Ureter (tissue), 1 donor: ENCODE results near the gene NPPB. TPM values are rescaled to one million over a fixed set of nuclear protein-coding genes. Genes with fewer than 3 reads are reported as not detected.

Experiments used
- DNase-seq: peaks from one replicate; pipeline ENCODE4 v3.0.0-alpha.2; 2020; ENCODE audit warnings: low spot score
- total RNA-seq: library from RNA; stranded (reverse); gene quantifications from one replicate; pipeline ENCODE4 v1.2.4, GENCODE V29; 2023
- donor health status: DM: yes; HTN: yes; CAD: no.

NPPB gene
- total RNA-seq, 1 donor from 2014 or later = not detected

DNA sequence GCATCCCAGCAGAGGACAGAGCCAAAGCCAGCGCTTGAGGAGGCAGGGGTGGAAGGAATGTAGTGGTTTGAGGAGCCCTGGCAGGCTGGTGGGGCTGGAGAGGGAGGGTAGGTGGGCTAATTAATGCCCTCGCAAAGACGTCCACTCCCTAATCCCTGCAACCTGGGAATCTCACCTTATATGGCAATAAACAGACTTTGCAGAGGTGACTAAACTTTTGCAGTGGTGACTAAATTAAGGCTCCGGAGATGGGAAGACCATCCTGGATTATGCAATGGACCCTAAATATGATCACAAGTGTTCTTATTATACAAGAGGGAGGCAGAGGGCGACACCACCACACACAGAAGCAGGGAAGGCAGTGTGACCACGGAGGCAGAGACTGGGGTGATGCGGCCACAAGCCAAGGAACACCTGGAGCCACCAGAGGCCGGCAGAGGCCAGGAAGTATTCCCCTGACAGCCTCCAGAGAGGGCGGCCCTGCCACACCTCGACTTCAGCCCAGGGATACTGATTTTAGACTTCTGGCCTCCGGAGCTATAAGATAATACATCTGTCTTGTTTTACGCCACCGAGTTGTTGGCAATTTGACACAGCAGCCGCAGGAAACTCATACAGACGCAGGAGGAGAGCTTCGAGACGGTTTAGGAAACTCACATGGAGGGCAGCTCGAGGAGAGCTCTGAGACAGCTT lies 23.1 kb upstream of the NPPB start:
- no peak for DNase-seq

DNA sequence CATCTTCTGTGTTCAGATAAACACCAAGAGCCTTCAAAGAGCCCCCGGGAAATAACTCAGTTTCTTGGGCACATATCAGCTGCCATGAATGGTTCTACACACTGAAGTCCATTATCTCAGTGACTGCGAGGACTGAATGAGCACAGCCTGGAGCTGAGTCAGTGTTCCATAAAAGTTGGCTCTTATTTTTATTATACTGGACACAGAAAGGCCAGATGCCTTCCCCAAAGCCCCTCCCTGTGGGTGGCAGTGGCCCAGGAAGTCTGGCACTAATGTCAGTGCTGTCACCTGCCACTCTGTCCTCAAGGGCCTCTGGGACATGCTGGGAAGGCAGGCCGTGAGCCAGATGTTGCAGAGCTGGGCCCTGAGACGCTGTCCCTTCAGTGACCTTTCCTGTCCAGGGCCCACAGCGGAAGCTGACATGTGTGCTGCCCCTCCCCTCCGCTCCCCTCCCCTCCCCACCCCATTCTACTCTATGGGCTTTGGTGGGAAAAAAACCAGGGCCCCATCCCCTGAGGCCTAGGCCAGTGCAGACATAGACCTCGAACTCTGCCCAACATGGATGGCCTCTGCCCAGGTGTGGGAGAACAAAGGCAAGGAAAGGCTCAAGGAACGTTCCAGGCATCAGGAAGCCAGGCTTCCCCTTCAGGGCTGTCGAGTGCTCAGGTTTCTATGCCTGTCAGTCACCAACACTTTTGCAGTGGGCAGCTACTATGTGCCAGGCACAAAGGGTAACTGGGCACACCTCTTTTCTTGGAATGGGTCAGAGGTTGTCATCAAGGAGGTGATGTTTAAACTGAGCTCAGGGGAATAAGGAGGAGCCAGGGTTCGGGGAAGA lies 22.4 kb upstream of the NPPB start:
- DNase-seq = no peak

DNA sequence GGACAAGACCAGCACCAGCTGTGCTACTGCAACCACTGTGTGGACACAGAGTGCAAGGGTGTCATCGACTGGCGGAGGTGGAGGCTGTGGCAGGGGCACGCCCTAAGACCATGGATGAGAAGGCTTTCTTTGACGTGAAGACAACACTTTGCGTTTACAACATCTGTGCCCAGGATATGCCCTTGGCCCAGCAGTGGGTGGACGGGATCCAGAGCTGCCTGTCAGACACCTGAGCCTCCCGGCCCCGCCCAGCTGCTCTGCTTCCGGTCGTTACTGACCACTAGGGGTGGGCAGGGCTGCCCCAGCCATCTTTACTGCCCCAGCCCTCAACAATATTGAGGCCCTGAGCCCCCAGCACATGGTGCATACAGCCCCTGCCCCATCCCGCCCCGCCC lies 21.4 kb upstream of the NPPB start:
- DNase-seq = no peak

DNA sequence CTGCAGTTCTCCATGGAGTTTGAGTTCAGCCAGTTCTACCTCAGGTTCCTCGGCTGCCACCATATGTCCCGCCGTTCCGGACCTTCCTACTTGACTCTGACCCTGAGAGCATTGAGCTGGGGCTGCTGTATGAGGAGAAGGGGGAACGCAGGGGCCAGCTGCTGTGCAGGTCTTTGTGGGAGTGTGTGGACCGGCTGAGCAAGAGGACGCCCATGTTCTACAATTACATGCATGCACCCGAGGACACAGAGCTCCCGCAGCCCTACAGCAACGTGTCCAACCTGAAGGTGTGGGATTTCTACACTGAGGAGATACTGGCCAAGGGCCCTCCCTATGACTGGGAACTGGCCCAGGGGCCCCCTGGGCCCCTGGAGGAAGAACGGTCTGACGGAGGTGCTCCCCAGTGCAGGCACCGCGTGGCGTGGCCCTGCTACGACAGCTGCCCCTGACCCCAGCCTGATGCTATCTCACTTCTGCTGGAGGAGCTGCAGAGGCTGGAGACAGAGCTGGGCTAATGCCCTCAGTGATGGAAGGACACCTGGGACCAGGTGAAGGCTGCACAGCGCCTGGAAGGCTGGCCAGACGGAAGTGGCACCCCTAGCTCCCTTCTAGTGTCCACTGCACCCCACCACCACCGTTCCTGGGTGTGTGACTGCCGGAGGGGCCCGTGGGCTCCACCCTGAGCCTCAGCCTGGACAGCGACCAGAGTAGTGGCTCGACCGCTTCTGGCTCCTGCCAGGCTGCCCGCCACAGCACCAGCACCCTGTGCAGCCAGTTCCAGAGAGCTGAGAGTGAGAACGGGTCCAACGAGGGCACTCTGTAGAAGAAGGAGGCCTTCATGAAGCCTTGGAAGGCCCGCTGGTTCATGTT lies 20.8 kb upstream of the NPPB start:
- no peak for DNase-seq

DNA sequence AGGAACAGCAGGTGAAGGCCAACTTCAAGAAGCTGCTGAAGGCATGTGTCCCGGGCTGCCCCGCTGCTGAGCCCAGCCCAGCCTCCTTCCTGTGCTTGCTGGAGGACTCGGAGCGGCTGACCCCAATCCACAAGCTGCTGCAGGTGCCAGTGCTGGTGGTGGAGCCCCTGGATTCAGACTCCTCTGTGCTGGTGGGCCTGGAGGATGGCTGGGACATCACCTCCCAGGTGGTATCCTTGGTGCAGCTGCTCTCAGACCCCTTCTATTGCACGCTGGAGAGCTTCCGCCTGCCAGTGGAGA lies 20.1 kb upstream of the NPPB start:
- no peak for DNase-seq

DNA sequence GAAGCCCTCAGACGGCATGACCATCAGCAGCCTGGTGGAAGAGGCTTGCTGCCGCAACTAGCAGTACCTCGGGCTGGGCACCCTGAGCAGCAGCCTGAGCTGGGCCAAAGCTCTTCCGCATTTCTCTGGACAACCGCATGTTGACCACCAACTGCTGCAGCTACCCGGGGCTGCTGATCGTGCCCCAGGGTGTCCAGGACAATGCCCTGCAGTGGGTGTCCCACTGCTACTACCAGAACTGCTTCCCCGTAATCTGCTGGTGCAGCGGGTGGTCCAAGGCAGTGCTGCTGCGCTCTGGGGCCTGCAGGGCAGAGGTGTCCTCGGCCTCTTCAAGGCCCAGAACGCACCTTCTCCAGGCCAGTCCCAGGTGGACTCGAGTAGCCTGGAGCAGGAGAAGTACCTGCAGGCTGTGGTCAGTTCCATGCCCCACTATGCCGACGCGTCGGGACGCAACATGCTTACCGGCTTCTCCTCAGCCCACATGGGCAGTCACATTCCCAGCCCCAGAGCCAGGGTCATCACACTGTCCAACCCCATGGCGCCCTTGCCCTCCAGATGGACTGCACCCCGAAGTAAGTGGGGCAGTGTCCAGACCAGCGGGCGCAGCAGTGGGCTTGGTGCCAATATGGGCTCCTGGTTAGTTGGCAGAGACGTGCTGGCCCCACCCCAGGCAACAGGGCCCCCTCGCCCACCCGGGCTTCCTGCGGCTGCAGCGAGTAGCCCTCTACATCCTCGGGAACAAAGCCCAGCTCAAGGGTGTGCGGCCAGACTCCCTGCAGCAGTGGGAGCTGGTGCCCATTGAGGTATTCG lies 19.5 kb upstream of the NPPB start:
- no peak for DNase-seq

DNA sequence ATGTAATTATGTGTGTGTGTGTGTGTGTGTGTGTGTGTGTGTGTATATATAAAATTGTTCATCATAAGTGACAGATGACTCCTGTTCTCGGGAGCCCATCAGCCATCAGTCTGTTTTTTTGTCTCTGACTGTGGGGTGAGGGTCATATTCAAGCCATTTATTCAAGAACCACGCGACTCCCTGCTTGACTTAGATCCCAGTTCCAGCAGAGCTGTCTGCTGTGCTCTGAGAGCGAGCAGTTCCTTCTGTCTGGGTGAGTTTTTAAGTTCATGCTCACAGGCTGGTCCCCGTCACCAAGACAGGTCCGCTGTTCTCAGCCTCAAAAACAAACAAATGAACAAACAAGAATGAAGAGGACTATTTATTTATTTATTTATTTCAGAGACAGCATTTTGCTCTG lies 18.3 kb upstream of the NPPB start:
- no peak for DNase-seq

DNA sequence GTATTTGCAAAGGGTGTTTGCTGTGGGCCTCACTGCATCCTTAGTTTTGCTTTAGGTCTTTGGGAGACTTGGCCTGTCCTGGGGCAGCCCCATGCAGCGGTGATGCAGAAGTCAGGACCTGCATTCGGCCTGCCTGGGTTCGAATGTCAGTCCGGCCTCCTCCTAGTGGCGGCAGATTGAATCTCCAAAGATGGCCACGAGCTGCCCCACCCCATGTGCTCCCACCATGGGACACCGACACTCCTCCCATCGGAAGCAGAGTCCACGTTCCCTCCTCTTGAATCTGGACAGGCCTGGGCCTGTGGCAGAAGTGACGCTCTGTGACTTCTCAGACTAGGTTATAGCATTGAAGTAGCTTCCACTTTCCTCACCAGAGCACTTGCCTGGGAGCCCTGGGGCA lies 16.3 kb upstream of the NPPB start:
- DNase-seq = no peak

DNA sequence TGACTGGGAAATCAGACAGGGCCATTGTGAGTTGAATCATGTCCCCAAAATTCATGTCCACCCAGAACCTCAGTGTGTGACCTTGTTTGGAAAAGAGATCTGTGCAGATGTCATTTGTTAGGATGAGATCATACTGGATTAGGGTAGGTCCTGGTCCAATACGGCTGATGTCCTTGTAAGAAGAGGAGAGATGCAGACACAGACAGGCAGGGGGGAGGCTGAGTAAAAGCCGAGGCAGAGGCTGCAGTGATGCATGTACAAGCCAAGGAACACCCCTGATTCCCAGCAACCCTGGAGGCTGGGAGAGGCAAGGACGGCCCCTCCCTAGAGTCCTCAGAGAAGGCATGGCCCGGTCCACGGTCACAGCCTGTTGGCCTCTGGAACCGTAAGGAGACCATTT lies 15.9 kb upstream of the NPPB start:
- no peak for DNase-seq

DNA sequence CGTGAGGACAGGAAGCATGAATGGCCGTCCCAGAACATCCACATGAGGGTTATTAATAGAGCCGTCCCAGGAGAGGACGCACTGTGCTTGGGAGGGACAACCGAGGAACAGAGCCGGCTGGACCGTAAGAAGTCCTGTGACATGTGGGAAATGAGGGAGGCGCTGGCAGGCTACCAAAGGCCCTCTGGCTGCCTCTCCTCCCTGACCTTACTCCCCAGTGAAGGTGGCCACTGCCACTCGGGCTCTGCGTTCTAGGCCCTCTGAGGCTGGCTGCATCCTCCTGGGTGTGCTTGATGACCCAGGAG lies 15.5 kb upstream of the NPPB start:
- no peak for DNase-seq

DNA sequence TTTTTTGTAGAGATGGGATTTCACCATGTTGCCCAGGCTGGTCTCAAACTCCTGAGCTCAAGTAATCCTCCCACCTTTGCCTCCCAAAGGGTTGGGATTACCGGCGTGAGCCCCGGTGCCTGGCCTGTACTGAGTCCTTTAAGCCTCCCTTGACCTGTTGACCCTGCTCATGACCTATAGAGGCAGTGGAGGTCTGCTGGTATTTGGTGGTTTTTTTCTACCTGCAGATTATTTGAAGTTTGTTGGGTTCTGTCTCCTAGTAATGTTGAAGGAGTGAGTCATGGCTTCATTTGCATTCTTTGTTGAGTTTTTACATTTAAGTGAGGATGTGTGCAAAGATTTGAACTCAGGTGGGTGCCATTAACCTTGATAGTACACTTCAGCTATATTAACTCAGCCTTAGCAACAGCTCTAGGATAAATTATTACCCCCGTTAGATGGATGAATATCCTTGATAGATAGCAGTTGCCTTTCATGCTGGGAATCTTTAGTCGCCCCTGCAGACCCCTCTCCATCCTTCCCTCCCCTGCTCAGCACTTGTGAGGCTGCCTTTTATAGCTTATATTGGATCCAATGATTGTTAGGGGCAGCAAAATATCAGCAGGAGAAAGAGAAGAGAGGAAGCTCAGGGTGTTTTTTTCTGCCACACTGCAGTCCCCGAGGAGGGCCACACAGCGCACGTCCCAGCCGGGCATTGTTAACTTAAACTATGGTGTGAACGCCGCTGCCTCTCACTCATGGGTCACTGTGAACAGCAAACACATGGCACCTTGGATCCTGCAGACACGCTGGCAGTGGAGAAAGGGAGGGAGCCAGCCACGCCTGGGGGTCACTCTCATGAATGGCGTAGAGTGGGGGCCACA lies 14.9 kb upstream of the NPPB start:
- no peak for DNase-seq

DNA sequence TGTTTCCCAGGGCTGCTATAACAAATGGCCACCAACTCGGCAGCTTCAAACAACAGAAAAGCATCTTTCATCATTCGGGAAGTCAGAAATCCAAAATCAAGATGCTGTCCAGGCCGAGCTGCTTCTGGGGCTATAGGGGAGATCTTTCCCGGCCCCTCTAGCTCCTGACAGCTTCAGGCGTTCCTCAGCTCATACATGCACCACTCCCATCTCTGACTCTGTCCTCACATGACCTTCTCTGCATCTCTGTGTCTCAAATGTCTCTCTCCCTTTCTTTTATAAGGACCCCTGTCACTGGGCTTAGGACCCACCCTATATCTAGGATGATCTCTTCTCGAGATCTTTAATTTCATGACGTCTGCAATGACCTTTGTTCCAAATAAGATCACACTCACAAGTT lies 13.8 kb upstream of the NPPB start:
- DNase-seq = no peak

DNA sequence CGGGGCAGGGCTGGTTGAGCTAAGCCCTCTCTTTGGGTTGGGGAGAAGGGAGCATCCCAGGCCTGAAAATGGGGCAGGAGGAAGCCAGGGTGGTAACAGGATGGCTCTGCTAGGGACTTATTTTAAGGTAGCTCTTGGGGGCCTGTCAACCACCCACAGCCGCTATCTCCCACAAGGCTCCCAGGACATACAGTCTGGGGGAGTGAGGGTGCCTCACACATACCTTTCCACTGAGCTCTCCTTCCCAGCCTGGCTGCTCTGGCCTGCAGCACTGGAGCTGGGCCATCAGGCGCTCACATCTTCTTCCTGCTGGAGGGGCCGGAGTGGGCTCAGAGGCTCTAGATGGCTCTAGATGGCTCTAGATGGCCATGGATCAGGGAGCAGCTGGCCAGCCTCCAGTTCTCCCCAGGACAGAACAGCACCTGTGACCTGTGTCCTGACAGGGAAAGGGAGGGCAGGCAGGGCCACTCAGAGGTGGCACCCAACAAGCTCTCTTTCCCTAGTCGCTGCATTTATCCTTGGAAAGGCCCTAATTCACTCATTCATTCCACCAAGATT lies 11.0 kb upstream of the NPPB start:
- DNase-seq = no peak

DNA sequence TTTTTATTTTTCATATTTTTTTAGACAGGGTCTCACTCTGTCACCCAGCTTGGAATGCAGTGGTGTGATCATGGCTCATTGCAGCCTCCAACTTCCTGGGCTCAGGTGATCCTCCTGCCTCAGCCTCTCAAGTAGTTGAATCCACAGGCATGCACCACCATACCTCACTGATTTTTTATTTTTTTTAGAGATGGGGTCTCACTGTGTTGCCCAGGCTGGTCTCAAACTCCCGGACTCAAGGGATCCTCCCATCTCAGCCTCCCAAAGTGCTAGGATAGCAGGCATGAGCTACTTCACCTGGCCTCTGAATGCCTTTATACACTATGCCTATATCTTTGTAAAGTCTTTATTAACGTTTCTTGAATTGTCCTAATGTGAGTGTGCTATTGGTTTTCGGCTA lies 10.4 kb upstream of the NPPB start:
- no peak for DNase-seq

DNA sequence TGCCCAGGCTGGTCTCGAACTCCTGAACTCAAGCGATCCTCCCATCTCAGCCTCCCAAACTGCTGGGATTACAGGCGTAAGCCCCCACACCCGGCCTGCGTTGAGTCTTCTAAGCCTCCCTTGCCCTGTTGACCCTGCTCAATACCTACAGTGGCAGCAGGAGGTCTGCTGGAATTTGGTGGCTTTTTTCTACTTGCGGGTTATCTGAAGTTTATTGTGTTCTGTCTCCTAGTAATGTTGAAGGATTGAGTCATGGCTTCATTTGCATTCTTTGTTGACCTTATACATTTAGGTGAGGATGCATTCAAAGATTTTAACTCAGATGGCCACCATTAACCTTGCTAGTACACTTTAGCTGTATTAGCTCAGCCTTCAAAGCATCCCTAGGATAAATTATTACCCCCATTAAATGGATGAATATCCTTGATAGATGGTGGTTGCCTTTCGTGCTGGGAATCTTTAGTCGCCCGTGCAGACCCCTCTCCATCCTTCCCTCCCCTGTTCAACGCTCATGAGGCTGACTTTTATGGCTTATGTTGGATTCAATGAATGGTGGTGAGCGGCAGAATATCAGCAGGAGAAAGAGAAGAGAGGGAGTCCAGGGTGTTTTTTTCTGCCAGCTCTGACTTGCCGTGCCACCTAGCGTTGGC lies 9.7 kb upstream of the NPPB start:
- no peak for DNase-seq

DNA sequence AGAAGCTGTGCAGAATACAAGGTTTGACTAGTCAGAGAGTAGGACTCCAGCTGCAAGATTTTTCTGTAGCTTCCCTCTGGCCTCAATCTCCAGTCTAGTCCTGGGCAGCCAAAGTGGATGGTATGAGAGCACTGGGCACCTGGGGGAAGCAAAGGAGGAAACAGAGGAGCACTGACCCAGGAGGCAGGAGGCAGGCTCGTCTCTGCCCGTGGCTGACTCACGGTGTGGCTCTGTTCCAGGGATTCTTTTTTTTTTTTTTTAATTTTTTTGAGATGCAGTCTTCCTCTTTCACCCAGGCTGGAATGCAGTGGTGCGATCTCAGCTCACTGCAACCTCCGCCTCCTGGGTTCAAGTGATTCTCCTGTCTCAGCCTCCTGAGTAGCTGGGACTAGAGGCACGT lies 4.1 kb upstream of the NPPB start:
- DNase-seq = no peak

DNA sequence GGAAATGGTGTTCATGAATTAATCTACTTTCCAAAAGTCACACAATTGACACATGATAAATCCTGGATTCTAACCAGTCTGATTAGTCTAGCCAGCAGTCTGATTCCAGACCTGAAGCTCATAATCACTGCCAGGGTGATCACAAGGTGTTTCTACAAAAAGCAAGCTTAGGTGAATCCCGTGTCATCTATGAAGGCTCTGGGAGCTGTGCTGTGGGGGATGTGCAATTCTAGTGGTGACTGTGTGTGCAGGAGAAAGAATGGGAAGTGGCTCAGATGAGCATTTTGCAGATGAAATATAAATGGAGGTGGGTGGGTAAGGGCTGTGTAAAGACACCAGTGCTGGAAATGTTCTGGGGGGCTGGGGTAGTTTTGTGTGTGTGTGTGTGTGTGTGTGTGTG lies 1.8 kb upstream of the NPPB start:
- DNase-seq = no peak

DNA sequence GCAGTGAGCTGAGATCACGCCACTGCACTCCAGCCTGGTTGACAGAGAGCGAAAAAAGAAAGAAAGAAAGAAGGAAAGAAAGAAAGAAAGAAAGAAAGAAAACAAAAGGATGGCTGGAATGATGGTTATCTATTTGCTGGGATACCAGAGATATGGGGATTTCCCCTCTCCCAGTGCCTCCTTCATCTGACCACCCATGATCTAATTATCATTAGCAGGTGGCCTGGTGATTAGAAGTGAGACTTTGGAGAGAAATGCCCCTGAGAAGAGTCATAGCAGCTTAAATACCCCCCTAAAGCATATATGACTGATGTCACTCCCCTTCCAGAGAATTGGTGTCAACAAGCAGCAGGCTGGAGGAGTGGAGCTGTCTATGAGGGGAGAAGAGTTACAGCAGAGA lies 1.3 kb upstream of the NPPB start:
- DNase-seq = no peak

DNA sequence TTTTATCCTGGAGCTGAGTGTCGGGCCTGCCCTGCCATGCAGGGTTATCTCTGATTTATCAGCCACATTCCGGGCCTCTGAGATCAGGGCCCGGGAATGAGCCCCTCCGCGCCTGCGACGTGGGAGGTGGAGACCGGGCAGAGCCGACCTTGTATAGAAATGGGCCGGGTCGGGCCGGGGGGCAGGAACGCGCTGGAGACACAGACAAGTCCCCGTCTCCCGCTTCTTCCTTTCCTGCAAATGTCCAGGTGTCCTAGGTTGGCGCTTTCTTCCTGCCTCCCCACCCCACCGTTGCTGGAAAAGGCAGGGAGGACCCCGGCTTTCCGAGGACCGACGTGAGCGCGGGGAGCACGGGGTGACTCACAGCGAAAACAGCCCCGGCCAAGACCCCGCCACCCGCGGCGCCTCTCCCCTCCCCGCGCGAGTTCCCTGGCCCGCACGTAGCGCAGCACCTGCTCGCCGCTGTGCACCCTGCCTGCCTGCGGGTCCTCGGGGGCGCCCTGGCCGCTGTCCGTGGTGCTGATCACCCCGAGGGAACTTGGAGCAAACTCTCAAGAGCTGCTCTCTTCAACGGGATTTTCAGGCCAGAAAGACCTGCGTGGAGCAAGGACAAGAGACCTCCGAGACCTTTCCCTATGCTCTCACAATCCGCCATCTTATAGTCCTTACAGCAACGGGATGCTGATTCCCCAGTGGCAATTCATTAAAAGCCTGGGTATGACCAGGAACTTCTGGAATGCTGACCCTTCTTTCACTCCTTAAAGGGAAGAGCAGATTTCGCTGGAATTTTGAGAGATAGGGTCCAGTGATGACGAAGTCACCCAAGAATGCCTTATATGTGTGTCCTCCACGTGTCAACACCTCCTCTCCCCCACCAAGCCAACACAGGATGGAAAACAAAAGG lies 475 bp upstream of the NPPB start:
- DNase-seq = peak; percentile 64
